AG04449 (cell line): ENCODE measurements around the gene CDC16.
A peak's percentile ranks its signal among the peaks of the same experiment; 100 is the strongest.
"Not testable (repeated sequence)": the region's sequence is repeated elsewhere in the genome, so short reads cannot be mapped to it uniquely, and the experiment has no call there.

Experiments
- CTCF ChIA-PET: fragments of 350-600 bp; formaldehyde crosslinking; extraction: SDS; loops from one replicate; lab custom pipeline; 2021; ENCODE audit warnings: antibody characterized with exemption; lab: Yijun Ruan, JAX
- POLR2A ChIA-PET: fragments of 400-600, 350-600 bp; formaldehyde crosslinking; extraction: SDS; loops from one replicate; lab custom pipeline; 2020; ENCODE audit warnings: antibody characterized with exemption, inconsistent platforms; lab: Yijun Ruan, JAX
- DNase-seq: peaks from one replicate; pipeline ENCODE4 v3.0.0-alpha.2; 2010; ENCODE audit warnings: low read depth, low spot score
- H3K4me3 ChIP-seq: 2 replicates; pipeline ENCODE4 v1.5.1; 2011; ENCODE audit warnings: low read depth, mild to moderate bottlenecking, control low read depth, low read length
- TF ChIP-seq, protein P1 (sequence below): IDR thresholded peaks from one replicate; pipeline ENCODE4 v1.5.1; 2011; ENCODE audit warnings: mild to moderate bottlenecking, moderate library complexity, low read length, control low read depth, inconsistent platforms; ENCODE audit not compliant: insufficient read depth; ENCODE audit errors: missing control alignments

Gene CDC16, protein sequence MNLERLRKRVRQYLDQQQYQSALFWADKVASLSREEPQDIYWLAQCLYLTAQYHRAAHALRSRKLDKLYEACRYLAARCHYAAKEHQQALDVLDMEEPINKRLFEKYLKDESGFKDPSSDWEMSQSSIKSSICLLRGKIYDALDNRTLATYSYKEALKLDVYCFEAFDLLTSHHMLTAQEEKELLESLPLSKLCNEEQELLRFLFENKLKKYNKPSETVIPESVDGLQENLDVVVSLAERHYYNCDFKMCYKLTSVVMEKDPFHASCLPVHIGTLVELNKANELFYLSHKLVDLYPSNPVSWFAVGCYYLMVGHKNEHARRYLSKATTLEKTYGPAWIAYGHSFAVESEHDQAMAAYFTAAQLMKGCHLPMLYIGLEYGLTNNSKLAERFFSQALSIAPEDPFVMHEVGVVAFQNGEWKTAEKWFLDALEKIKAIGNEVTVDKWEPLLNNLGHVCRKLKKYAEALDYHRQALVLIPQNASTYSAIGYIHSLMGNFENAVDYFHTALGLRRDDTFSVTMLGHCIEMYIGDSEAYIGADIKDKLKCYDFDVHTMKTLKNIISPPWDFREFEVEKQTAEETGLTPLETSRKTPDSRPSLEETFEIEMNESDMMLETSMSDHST

DNA sequence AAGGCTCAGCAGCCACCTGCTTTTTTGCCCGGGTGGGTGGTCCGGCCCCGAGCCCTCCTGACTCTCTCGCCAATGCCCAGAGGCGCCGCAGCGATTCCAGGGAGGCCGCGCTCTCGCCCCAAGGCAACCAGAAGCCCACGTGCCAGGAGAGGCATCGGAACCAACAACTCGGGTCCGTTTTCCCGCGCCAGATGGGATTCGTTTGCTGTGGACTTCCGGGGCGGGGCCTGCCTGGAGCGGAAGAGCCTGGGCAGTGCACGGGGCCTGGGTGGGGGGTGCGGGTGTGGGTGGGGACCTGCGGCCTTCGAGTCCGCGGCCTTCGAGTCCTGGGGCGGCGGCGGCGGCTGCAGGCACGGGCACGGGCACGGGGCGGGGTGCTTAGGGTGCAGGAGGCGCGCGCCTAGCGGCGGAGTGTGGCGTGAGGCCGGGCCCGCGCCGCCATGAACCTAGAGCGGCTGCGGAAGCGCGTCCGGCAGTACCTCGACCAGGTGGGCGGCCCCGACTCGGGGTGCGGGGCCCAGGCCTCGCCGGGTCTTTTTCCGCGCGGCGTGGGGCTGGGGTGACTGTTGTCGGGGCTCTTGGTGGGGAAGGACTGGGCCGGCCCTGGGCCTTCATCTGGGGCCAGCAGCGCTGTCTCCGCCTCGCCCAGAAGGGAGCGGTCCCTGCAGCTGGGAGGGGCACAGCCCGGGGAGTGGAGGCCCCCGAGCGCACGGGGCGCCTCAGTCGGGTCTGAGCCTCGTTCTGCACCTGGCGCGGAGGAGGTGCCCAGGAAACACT is at the start of gene CDC16:
Gene CDC16 (plus strand): TSS at position 253 of the 777 bp plus-strand sequence. CDS start 188 bp downstream, at position 441.
- POLR2A ChIA-PET, result no interaction called here
- peak within 1 kb of the TSS; percentile 90 for H3K4me3 ChIP-seq
- CTCF ChIA-PET, result interaction anchor here (1.4 kb wide), 1 partner anchor 287 kb away, joined by 3 read pairs; no protein-coding TSS in a partner anchor
- DNase-seq, result peak; percentile 29
- TF ChIP-seq, protein P1, sequence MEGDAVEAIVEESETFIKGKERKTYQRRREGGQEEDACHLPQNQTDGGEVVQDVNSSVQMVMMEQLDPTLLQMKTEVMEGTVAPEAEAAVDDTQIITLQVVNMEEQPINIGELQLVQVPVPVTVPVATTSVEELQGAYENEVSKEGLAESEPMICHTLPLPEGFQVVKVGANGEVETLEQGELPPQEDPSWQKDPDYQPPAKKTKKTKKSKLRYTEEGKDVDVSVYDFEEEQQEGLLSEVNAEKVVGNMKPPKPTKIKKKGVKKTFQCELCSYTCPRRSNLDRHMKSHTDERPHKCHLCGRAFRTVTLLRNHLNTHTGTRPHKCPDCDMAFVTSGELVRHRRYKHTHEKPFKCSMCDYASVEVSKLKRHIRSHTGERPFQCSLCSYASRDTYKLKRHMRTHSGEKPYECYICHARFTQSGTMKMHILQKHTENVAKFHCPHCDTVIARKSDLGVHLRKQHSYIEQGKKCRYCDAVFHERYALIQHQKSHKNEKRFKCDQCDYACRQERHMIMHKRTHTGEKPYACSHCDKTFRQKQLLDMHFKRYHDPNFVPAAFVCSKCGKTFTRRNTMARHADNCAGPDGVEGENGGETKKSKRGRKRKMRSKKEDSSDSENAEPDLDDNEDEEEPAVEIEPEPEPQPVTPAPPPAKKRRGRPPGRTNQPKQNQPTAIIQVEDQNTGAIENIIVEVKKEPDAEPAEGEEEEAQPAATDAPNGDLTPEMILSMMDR, result peak; percentile 21

DNA sequence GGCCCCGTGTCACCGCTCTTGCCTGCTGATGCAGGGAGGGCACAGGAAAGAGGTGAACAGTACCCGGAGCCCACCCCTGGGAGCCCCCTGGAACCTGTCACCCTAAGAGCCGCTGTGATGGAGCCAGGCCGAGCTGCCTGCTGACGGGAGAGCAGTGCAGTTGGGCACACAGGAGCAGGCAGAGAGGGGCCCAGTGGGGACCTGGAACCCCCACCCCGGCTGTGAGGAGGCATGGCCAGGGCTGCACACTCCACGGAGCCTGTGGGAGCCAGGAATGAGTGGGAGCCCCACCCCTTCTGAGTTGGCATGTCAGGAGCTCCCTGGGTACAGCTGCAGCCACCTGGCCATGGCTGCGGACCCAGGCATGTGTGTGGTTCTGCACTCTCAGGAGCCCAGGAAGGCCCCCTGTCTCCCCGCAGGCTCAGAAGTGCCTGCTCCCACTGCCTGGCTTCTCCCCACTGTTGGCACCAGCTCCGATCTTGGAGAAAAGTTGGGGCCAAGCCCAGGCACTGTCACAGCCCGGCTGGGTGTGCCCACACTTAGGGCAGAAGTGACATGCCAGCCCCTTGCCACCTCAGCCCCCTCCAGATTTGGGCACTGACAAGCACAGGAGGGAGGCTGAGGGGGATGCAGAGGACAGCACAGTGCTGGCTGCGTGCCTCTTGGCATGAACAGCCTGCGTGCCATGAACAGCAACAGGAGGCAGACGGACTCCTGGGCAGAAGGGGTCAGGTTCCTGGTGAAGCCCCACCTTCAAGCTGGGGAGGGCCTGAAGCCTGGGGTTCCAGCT is 49.3 kb upstream of the CDC16 start:
- ChIA-PET CTCF (interaction anchor here (0.7 kb wide), 1 partner anchor 161 kb away, joined by 3 read pairs; no protein-coding TSS in a partner anchor), POLR2A (no interaction called here)
- H3K4me3 ChIP-seq, result no peak overlapping the region
- TF ChIP-seq, protein P1, result no peak
- DNase-seq, result no peak

DNA sequence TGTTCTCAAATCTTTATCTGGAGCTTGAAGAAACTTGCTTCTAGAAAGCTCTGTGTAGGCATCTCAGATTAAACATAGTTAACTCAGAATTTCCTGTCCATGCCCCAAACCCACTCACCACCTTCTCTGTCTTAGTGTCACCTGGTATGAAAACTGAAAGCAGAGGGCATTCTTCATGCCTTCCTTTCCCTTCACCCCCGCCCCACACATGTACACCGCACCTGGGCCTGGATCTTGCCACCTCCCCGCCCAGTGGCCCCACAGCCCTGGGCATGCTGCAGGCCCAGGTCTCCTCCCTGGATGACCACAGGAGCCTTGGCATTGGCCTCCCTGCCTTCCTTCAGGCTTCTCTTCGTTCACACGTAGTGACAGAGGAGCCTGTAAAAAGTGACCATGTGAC is 39.8 kb upstream of the CDC16 start:
- no peak for DNase-seq
- TF ChIP-seq, protein P1, result no peak
- ChIA-PET POLR2A (no interaction called here), CTCF (no interaction called here)
- no peak overlapping the region for H3K4me3 ChIP-seq

DNA sequence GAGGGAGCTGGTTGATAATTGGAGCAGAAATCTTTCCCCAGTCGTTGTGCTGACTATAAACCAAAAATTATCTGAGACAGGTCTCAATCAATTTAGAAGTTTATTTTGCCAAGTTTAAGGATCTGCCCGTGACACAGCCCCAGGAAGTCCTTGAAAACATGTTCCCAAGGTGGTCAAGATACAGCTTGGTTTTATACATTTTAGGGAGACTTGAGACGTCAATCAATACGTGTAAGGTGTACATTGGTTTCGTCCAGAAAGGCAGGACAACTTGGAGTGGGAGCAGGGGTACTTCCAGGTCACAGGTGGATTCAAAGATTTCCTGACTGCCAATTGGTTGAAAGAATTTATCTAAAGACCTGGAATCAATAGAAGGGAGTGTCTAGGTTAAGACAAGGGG is 38.1 kb upstream of the CDC16 start:
- CTCF ChIA-PET, result no interaction called here
- H3K4me3 ChIP-seq, result no peak overlapping the region
- no peak for DNase-seq
- TF ChIP-seq, protein P1, result no peak
- POLR2A ChIA-PET, result no interaction called here

DNA sequence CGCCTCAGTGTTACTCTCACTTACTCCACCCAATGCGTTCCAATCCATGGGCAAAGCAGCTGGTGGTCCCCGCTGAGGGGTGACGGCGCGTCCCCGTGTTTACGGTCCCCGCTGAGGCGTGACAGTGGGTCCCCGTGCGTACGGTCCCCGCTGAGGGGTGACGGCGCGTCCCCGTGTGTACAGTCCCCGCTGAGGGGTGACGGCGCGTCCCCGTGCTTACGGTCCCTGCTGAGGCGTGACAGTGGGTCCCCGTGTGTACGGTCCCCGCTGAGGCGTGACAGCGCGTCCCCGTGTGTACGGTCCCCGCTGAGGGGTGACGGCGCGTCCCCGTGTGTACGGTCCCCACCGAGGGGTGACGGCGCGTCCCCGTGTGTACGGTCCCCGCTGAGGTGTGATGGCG is 36.1 kb upstream of the CDC16 start:
- H3K4me3 ChIP-seq, result no peak overlapping the region
- no peak for DNase-seq
- ChIA-PET POLR2A (no interaction called here), CTCF (no interaction called here)
- TF ChIP-seq, protein P1, result no peak

DNA sequence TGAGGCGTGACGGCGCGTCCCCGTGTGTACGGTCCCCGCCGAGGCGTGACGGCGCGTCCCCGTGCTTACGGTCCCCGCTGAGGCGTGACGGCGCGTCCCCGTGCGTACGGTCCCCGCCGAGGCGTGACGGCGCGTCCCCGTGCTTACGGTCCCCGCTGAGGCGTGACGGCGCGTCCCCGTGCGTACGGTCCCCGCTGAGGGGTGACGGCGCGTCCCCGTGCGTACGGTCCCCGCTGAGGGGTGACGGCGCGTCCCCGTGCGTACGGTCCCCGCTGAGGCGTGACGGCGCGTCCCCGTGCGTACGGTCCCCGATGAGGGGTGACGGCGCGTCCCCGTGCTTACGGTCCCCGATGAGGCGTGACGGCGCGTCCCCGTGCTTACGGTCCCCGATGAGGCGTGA is 35.2 kb upstream of the CDC16 start:
- POLR2A ChIA-PET, CTCF ChIA-PET, DNase-seq, H3K4me3 ChIP-seq: not testable (repeated sequence)
